H1 (cell line): ENCODE measurements around the gene GOLIM4. TPM values are rescaled to one million over a fixed set of nuclear protein-coding genes. Genes with fewer than 3 reads are reported as not detected.
A peak's percentile ranks its signal among the peaks of the same experiment; 100 is the strongest.

Source experiments
- CTCF ChIA-PET: fragments of 300-600 bp; sonication (Branson Sonifier 250); formaldehyde crosslinking; loops from one replicate; lab custom pipeline; 2021; ENCODE audit not compliant: partially characterized antibody; lab: Charles Lee
- POLR2A ChIA-PET: fragments of 300-600 bp; sonication (Branson Sonifier 250); formaldehyde crosslinking; loops from one replicate; lab custom pipeline; 2021; ENCODE audit warnings: inconsistent platforms; ENCODE audit not compliant: partially characterized antibody; lab: Charles Lee
- DNase-seq, 2 experiments: peaks; one replicate each; pipeline versions ENCODE4 v3.0.0 to v3.0.0-alpha.2; 2010 to 2022; ENCODE audit warnings: low spot score in 2 of 2, low read depth in 1 of 2, mixed read lengths in 1 of 2
- FAIRE-seq: peaks from 2 replicates; lab custom pipeline; 2011; peaks lifted over from hg19 to GRCh38; lab: Jason Lieb, UNC
- H2AFZ ChIP-seq: 2 replicates; pipeline ENCODE4 v1.8.1; 2012; ENCODE audit warnings: low read length, inconsistent platforms
- H2AK5ac ChIP-seq: 2 replicates; pipeline ENCODE4 v1.6.1; 2013; ENCODE audit warnings: low read depth, low read length
- H2BK120ac ChIP-seq: replicated peaks from 2 replicates; pipeline ENCODE3; 2013; ENCODE audit warnings: low read depth, low read length, inconsistent platforms
- H2BK12ac ChIP-seq: 2 replicates; pipeline ENCODE4 v1.6.1; 2013; ENCODE audit warnings: low read depth, low read length
- H2BK15ac ChIP-seq: 2 replicates; pipeline ENCODE4 v1.6.1; 2013; ENCODE audit warnings: low read length
- H2BK20ac ChIP-seq: 2 replicates; pipeline ENCODE4 v1.6.1; 2013; ENCODE audit warnings: low read length
- H2BK5ac ChIP-seq: 2 replicates; pipeline ENCODE4 v1.6.1; 2013; ENCODE audit warnings: low read depth, low read length
- H3K14ac ChIP-seq: 2 replicates; pipeline ENCODE4 v1.6.1; 2013; ENCODE audit warnings: inconsistent platforms; ENCODE audit not compliant: insufficient read length
- H3K18ac ChIP-seq: 2 replicates; pipeline ENCODE4 v1.6.1; 2013; ENCODE audit warnings: low read length; ENCODE audit errors: extremely low read depth
- H3K23ac ChIP-seq: 2 replicates; pipeline ENCODE4 v1.6.1; 2013; ENCODE audit warnings: inconsistent platforms; ENCODE audit not compliant: insufficient read length
- H3K23me2 ChIP-seq: 2 replicates; pipeline ENCODE4 v1.6.1; 2013; ENCODE audit warnings: low read depth, low read length
- H3K27ac ChIP-seq: 2 replicates; pipeline ENCODE4 v1.6.1; 2011; ENCODE audit warnings: low read depth, low read length, inconsistent platforms
- H3K27me3 ChIP-seq, 4 experiments: replicated peaks in 1 of 4; 1 replicate in 1 of 4; 2 replicates in 3 of 4; pipeline versions ENCODE4 v1.6.1 to v1.8.1; 2011 to 2013; ENCODE audit warnings: low read length in 3 of 4, mild to moderate bottlenecking in 3 of 4, inconsistent platforms in 2 of 4, mixed read lengths in 2 of 4, moderate library complexity in 1 of 4; ENCODE audit not compliant: control insufficient read depth in 3 of 4, insufficient read depth in 3 of 4; ENCODE audit errors: extremely low read depth in 1 of 4
- H3K36me3 ChIP-seq, 4 experiments: 2 replicates each; pipeline versions ENCODE4 v1.6.1 to v1.8.1; 2011 to 2013; ENCODE audit warnings: mild to moderate bottlenecking in 4 of 4, low read length in 3 of 4, moderate library complexity in 2 of 4, control low read depth in 1 of 4, inconsistent platforms in 1 of 4; ENCODE audit not compliant: insufficient read depth in 4 of 4, control insufficient read depth in 2 of 4
- H3K4ac ChIP-seq: replicated peaks from 2 replicates; pipeline ENCODE3; 2013; ENCODE audit warnings: low read length, low read depth, mixed read lengths, inconsistent platforms; ENCODE audit not compliant: insufficient read length
- H3K4me1 ChIP-seq, 4 experiments: replicated peaks in 1 of 4; 1 replicate in 1 of 4; 2 replicates in 3 of 4; pipeline versions ENCODE4 v1.6.1 to v1.8.1; 2011 to 2013; ENCODE audit warnings: low read length in 3 of 4, inconsistent platforms in 2 of 4, mixed read lengths in 1 of 4; ENCODE audit not compliant: insufficient read depth in 4 of 4, control insufficient read depth in 3 of 4
- H3K4me2 ChIP-seq, 2 experiments: 2 replicates each; pipeline versions ENCODE4 v1.6.1 to v1.8.1; 2011 to 2013; ENCODE audit warnings: low read depth in 2 of 2, low read length in 2 of 2, control low read depth in 1 of 2, inconsistent platforms in 1 of 2, mild to moderate bottlenecking in 1 of 2; ENCODE audit not compliant: insufficient read depth in 1 of 2
- H3K4me3 ChIP-seq, 4 experiments: fragments of 200-600, 300-600 bp in 1 of 4; sonication (generic), shearing (Covaris generic), sonication (Bioruptor Twin) in 1 of 4; 2 replicates each; pipeline versions ENCODE4 v1.5.1 to v1.8.1; 2011 to 2016; ENCODE audit warnings: low read length in 4 of 4, low read depth in 3 of 4, control low read depth in 2 of 4, inconsistent platforms in 2 of 4, mild to moderate bottlenecking in 2 of 4, mixed read lengths in 1 of 4, moderate library complexity in 1 of 4; ENCODE audit not compliant: insufficient read depth in 2 of 4; ENCODE audit errors: extremely low read depth in 1 of 4
- H3K56ac ChIP-seq: replicated peaks from 2 replicates; pipeline ENCODE3; 2013; ENCODE audit warnings: low read depth, mild to moderate bottlenecking, mixed read lengths, low read length, inconsistent platforms; ENCODE audit not compliant: insufficient read length
- H3K79me1 ChIP-seq: 2 replicates; pipeline ENCODE4 v1.6.1; 2013; ENCODE audit warnings: low read depth, low read length, control low read depth
- H3K79me2 ChIP-seq, 2 experiments: 2 replicates each; pipeline versions ENCODE4 v1.6.1 to v1.8.1; 2012 to 2013; ENCODE audit warnings: low read length in 2 of 2, mild to moderate bottlenecking in 2 of 2, inconsistent platforms in 1 of 2; ENCODE audit not compliant: insufficient read depth in 2 of 2, control insufficient read depth in 1 of 2
- H3K9ac ChIP-seq, 4 experiments: replicated peaks in 1 of 4; 1 replicate in 1 of 4; 2 replicates in 3 of 4; pipeline versions ENCODE4 v1.6.1 to v1.8.1; 2011 to 2013; ENCODE audit warnings: low read depth in 3 of 4, low read length in 3 of 4, control low read depth in 2 of 4, mild to moderate bottlenecking in 2 of 4, moderate library complexity in 2 of 4, inconsistent platforms in 1 of 4; ENCODE audit errors: extremely low read depth in 1 of 4
- H3K9me3 ChIP-seq, 2 experiments: 2 replicates each; pipeline versions ENCODE4 v1.6.1 to v1.8.1; 2012 to 2013; ENCODE audit warnings: mild to moderate bottlenecking in 2 of 2, moderate library complexity in 2 of 2, control low read depth in 1 of 2, inconsistent platforms in 1 of 2, low read depth in 1 of 2, low read length in 1 of 2, mixed read lengths in 1 of 2; ENCODE audit not compliant: insufficient read depth in 2 of 2
- H4K20me1 ChIP-seq, 2 experiments: replicated peaks in 1 of 2; 2 replicates each; pipeline versions ENCODE3 to v1.8.1; 2011 to 2013; ENCODE audit warnings: inconsistent platforms in 2 of 2, low read length in 2 of 2, mild to moderate bottlenecking in 1 of 2; ENCODE audit not compliant: insufficient read depth in 2 of 2, control insufficient read depth in 1 of 2
- H4K5ac ChIP-seq: 2 replicates; pipeline ENCODE4 v1.6.1; 2013; ENCODE audit warnings: low read length, low read depth, mixed read lengths, inconsistent platforms; ENCODE audit not compliant: insufficient read length
- H4K8ac ChIP-seq: 2 replicates; pipeline ENCODE4 v1.8.0; 2013; ENCODE audit warnings: mild to moderate bottlenecking, moderate library complexity, low read length, inconsistent platforms; ENCODE audit not compliant: insufficient read depth; ENCODE audit errors: extremely low read depth
- H4K91ac ChIP-seq: replicated peaks from 2 replicates; pipeline ENCODE3; 2013; ENCODE audit warnings: low read length, mixed read lengths, inconsistent platforms; ENCODE audit not compliant: insufficient read length
- CHD1 ChIP-seq: IDR thresholded peaks from 2 replicates; pipeline ENCODE4 v1.6.1; 2012; ENCODE audit warnings: low read depth, low read length, improper control_type of control experiment
- CREB1 ChIP-seq: IDR thresholded peaks from 2 replicates; pipeline ENCODE4 v1.6.1; 2012; ENCODE audit warnings: inconsistent platforms
- EGR1 ChIP-seq: IDR thresholded peaks from 2 replicates; pipeline ENCODE4 v1.6.1; 2011; ENCODE audit warnings: low read depth, low read length, borderline replicate concordance
- HDAC2 ChIP-seq, 2 experiments: fragments of 300-600 bp in 1 of 2; sonication (generic) in 1 of 2; IDR thresholded peaks; 2 replicates each; pipeline ENCODE4 v1.6.1; 2011 to 2012; ENCODE audit warnings: low read depth in 2 of 2, low read length in 2 of 2, mild to moderate bottlenecking in 2 of 2, moderate library complexity in 2 of 2, borderline replicate concordance in 1 of 2, inconsistent platforms in 1 of 2
- KDM1A ChIP-seq: fragments of 200-600, 300-600 bp; sonication (generic); IDR thresholded peaks from 2 replicates; pipeline ENCODE4 v1.7.1; 2016; ENCODE audit warnings: mild to moderate bottlenecking, low read length, borderline replicate concordance
- RAD21 ChIP-seq, 2 experiments: IDR thresholded peaks in 1 of 2; conservative IDR thresholded peaks in 1 of 2; 2 replicates each; pipeline ENCODE4 v1.6.1; 2011; ENCODE audit warnings: low read depth in 2 of 2, low read length in 2 of 2, improper control_type of control experiment in 1 of 2, inconsistent platforms in 1 of 2, mild to moderate bottlenecking in 1 of 2, moderate library complexity in 1 of 2
- TCF12 ChIP-seq: IDR thresholded peaks from 2 replicates; pipeline ENCODE4 v1.6.1; 2011; ENCODE audit warnings: low read depth, mild to moderate bottlenecking, low read length
- YY1 ChIP-seq: IDR thresholded peaks from 2 replicates; pipeline ENCODE4 v1.6.1; 2011; ENCODE audit warnings: low read depth, mild to moderate bottlenecking, low read length
- WGBS, 2 experiments: shearing (Covaris generic) in 1 of 2; methylation state at CpG; one replicate each; pipeline versions ENCODE4 v1.1.6 to v1.1.7; 2013 to 2015; ENCODE audit warnings: low lambda C conversion rate in 2 of 2, mixed read lengths in 2 of 2, inconsistent platforms in 1 of 2, low coverage in 1 of 2, missing lambda C conversion rate in 1 of 2; ENCODE audit not compliant: insufficient replicate concordance in 2 of 2, insufficient coverage in 1 of 2, insufficient read length in 1 of 2; ENCODE audit errors: extremely low coverage in 1 of 2, missing lambda C conversion rate in 1 of 2; 5-methylcytosine and 5-hydroxymethylcytosine counted together
- polyA plus RNA-seq, 7 experiments: library from polyadenylated mRNA; depleted of rRNA in 3 of 7; stranded (reverse) in 5 of 7; unstranded in 2 of 7; fragments of >200 nt in 5 of 7; fragments of 200-250 nt in 2 of 7; gene quantifications; 1 replicate in 5 of 7; 2 replicates in 1 of 7; 4 replicates in 1 of 7; pipeline versions ENCODE4 v1.2.1 to v1.2.3, GENCODE V29; 2011 to 2013; ENCODE audit warnings: missing spikeins in 2 of 7, mixed read lengths in 2 of 7
- total RNA-seq: library from RNA; stranded (reverse); fragmentation: NEBNext Ultra II Directional; extraction: Animal tissue kit (Norgen Biotek cat#: 25700); gene quantifications from 2 replicates; pipeline ENCODE4 v1.2.1, GENCODE V29; 2021
- TF ChIP-seq, protein P1 (sequence below), 3 experiments: IDR thresholded peaks; 1 replicate in 2 of 3; 2 replicates in 1 of 3; pipeline versions ENCODE4 v1.5.1 to v1.6.1; 2011; ENCODE audit warnings: low read length in 3 of 3, mild to moderate bottlenecking in 3 of 3, inconsistent platforms in 2 of 3, low read depth in 1 of 3, moderate library complexity in 1 of 3; ENCODE audit not compliant: insufficient read depth in 1 of 3; ENCODE audit errors: control extremely low read depth in 1 of 3
- TF ChIP-seq, protein P2 (sequence below): IDR thresholded peaks from 2 replicates; pipeline ENCODE4 v1.6.1; 2012; ENCODE audit warnings: inconsistent platforms

Gene GOLIM4
- total and polyA plus RNA-seq, 2 of the 8 experiments (the other 6 are each of a cell fraction or from before 2014, with no cell fraction given) = 5.6 to 29.7 TPM

GRCh38 chr3:168029705-168030104, 66.0 kb downstream of the GOLIM4 start:
- H3K4me3 ChIP-seq = no peak overlapping the region
- no peak overlapping the region for H2BK5ac ChIP-seq
- no peak overlapping the region for H2BK15ac ChIP-seq
- WGBS, 2 experiments = 59% methylated on average over 6 of the region's 7 CpGs; no CpG with 5 or more reads in 1 of the 2 experiments
- TF ChIP-seq HDAC2 (IDR thresholded peaks at IDR 0.05; ENCODE audit: borderline replicate concordance in 1 of 2, low read depth in 2 of 2, low read length in 2 of 2) (0 out of 4 replicates have a peak, but pooled peaks of 1 of the 2 experiments have one; percentile 31), YY1 (no peak), RAD21 (IDR thresholded peaks at IDR 0.05 in 1 of 2, conservative IDR thresholded peaks at IDR 0.05 in 1 of 2; ENCODE audit: low read depth in 2 of 2, low read length in 2 of 2) (peak; percentile 19 to 22; a peak in 2 of 4 replicates), EGR1 (no peak), CREB1 (no peak), CHD1 (no peak), TCF12 (0 out of 2 replicates have a peak, but pooled peaks have one; percentile 34), KDM1A (peak; percentile 76; the same call in 1 of the 2 replicates)
- TF ChIP-seq, protein P1, sequence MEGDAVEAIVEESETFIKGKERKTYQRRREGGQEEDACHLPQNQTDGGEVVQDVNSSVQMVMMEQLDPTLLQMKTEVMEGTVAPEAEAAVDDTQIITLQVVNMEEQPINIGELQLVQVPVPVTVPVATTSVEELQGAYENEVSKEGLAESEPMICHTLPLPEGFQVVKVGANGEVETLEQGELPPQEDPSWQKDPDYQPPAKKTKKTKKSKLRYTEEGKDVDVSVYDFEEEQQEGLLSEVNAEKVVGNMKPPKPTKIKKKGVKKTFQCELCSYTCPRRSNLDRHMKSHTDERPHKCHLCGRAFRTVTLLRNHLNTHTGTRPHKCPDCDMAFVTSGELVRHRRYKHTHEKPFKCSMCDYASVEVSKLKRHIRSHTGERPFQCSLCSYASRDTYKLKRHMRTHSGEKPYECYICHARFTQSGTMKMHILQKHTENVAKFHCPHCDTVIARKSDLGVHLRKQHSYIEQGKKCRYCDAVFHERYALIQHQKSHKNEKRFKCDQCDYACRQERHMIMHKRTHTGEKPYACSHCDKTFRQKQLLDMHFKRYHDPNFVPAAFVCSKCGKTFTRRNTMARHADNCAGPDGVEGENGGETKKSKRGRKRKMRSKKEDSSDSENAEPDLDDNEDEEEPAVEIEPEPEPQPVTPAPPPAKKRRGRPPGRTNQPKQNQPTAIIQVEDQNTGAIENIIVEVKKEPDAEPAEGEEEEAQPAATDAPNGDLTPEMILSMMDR (IDR thresholded peaks at IDR 0.05; ENCODE audit: control extremely low read depth in 1 of 3, insufficient read depth in 1 of 3, low read depth in 1 of 3, low read length in 3 of 3) = peak in 1 of 3 experiments; percentile 7; a peak in 1 of 4 replicates
- TF ChIP-seq, protein P2, sequence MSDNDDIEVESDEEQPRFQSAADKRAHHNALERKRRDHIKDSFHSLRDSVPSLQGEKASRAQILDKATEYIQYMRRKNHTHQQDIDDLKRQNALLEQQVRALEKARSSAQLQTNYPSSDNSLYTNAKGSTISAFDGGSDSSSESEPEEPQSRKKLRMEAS = 0 out of 2 replicates have a peak, but pooled peaks have one; percentile 14
- TF ChIP-seq, all 59 proteins: peak for 6
- H3K4ac ChIP-seq = no peak overlapping the region
- no peak overlapping the region for H3K56ac ChIP-seq
- H3K23me2 ChIP-seq = no peaks in the 10 kb centered on the region
- no peaks in the 10 kb centered on the region for H3K9me3 ChIP-seq
- H3K27ac ChIP-seq = no peak overlapping the region
- no peak overlapping the region for H3K4me2 ChIP-seq
- no peak overlapping the region for H4K91ac ChIP-seq
- no peak overlapping the region for H4K8ac ChIP-seq
- H2BK12ac ChIP-seq = no peak overlapping the region
- H2AFZ ChIP-seq = no peak overlapping the region
- no peak overlapping the region for H4K5ac ChIP-seq
- 0 out of 7 replicates have a peak, but pooled peaks cover 0 to 3% (median 0%) of the 10 kb centered on the region in 4 experiments for H3K4me1 ChIP-seq
- no peak overlapping the region for H2BK120ac ChIP-seq
- FAIRE-seq = no peak
- H3K9ac ChIP-seq = no peak overlapping the region
- H3K18ac ChIP-seq = no peak overlapping the region
- H3K14ac ChIP-seq = no peak overlapping the region
- H2BK20ac ChIP-seq = no peak overlapping the region
- no peaks in the 10 kb centered on the region for H3K27me3 ChIP-seq
- ChIA-PET CTCF (interaction anchor here (0.9 to 4.7 kb wide), 6 partner anchors 11 to 137 kb away, joined by 4 to 33 read pairs (median 5); no protein-coding TSS in a partner anchor), POLR2A (interaction anchor here (0.8 kb wide), 1 partner anchor 19 kb away, joined by 3 read pairs; no protein-coding TSS in a partner anchor)
- no peaks in the 10 kb centered on the region for H3K79me2 ChIP-seq
- H3K79me1 ChIP-seq = no peaks in the 10 kb centered on the region
- no peak overlapping the region for H2AK5ac ChIP-seq
- peaks cover 0 to 27% (median 9%) of the 10 kb centered on the region in 4 experiments; a peak in 6 of 8 replicates for H3K36me3 ChIP-seq
- H3K23ac ChIP-seq = no peak overlapping the region
- peak in 1 of 2 experiments; percentile 51 for DNase-seq
- no peaks in the 10 kb centered on the region for H4K20me1 ChIP-seq
